GM10847 (cell line): Measurements from ENCODE around the gene SWT1.

ENCODE experiments used
- POLR2A ChIP-seq: IDR thresholded peaks from 2 replicates; pipeline ENCODE4 v1.6.1; 2011; ENCODE audit not compliant: insufficient read length; ENCODE audit errors: extremely low read depth

The SWT1 gene

DNA sequence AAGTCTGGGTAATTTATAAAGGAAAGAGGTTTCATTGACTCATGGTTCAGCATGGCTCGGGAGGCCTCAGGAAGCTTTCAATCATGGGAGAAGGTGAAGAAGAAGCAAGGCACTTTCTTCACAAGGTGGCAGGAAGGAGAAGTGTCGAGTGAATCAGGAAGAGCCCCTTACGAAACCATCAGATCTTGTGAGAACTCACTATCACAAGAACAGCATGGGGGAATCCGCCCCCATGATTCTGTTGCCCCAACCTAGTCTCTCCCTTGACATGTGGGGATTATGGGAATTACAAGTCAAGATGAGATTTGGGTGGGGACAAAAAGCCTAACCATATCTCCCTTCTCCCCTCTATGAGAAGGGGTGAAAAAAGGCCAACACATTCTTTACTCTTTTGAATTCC lies 171.3 kb downstream of the SWT1 start:
- TF ChIP-seq POLR2A = no peak

DNA sequence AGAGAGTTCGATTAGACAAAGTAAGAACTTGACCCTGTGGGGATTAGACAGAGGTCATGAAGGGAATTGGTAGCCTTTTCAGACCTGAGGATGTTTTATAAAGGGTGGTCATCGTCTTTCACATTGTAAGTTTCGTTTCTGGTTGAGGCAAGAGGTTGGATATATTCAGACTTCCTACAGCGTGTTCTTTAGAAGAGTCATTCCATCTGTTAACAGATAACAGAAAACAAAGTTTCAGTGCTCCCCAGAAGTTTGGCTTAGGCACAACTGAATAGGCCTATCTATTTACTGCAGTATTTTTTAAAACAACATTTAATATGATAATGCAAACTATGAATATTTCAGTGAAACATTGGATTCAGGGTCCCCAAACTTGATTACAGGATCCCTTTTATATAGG lies 177.2 kb downstream of the SWT1 start:
- TF ChIP-seq POLR2A = no peak

DNA sequence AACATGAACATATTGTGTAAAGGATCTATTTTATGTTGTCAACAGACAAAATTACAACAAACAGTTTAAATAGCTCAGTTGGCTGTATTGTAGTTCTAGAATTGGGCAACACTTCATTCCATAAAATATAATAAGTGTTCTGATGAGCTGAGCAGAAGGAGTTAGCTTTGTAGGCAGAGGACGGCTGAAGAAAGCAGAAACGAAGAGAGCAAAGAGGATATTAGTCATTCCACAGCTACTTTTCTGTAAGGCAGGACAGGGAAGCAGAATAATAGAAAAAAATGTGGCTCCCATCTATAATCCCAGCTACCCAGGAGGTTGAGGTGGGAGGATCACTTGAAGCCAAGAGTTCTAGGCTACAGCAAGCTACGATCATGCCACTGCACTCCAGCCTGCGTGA lies 180.3 kb downstream of the SWT1 start:
- TF ChIP-seq POLR2A = no peak

DNA sequence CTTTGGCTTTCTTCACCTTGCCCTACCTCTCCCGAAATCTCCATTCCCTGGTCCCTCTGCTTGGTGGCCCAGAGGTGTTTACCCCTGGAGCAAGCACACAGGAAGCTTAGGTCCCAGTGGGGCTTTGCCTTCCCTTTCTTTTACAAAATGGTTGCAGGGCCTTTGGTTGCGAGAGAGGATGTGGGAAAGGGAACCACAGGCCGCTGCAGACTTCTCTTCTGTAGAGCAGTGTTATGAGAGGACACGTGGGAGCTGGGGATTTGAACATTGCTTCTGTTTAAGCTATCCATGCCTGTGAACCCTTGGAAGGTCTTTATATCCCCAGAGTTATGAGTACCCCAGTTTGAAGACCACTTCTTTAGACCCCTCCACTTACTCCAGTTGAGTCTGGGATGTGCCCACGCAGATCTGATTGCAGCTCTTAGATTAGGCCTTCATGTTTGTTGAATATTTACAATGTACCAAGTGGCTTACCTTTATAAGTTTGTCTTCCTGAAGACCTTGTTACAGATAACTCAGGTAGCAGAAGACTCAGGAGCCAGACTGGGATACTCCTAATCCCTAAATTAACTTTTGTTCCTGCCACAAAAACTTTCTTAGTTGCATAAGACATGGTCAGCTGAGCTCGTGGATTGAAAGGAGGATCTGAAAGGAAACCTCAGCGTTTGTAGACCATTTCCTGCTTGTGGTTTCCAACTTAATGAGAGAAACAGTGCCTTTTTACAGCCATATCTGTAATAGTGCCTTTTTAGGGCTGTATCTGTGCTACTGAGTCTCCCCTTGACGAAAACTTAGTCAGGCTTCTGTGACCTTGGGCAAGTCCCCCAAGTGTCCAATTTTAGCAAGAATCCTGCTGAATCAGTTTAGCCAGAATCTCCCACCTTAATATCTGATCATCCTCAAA lies 182.0 kb downstream of the SWT1 start:
- no peak for TF ChIP-seq POLR2A

DNA sequence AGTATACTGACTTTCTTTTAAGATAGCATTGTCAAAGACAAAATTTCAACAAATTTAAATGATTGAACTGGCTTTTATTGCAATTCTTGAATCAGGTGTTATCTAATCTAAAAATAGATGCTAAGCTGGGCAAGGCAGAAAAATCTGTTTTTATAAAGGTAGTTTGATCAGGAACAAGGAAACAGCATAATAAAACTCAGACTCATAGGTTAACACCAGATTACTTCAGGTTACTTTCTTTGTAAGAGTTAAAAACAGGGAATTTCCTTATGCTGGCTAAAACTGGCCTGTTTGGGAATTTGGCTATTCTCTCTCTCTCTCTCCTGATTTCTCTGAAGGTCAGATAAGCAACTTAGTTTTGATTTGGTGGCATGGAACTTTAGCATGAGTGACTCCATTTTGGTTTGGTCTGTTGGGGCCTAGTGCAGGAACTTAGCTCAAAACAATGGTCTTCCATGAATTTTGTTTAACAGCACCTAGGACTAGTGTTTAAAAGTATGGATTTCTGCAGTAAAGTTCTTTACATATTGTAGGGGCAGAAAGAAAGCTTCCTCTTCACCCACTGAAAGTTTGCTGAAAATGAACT lies 184.3 kb downstream of the SWT1 start:
- no peak for TF ChIP-seq POLR2A
